Activated CD8-positive, alpha-beta T cell treated with anti-CD3 and anti-CD28 coated beads for 36 hours (primary cell): ENCODE measurements around the gene SPTAN1. TPM values are rescaled to one million over a fixed set of nuclear protein-coding genes. Genes with fewer than 3 reads are reported as not detected.
A peak's percentile ranks its signal among the peaks of the same experiment; 100 is the strongest.

ENCODE experiments used
- ATAC-seq: fragments of 200-7000 bp; cut with Tn5 transposase; one replicate; pipeline ENCODE4 v1.10.0; 2021; ENCODE audit warnings: mild to moderate bottlenecking, moderate library complexity
- CTCF ChIA-PET: fragments of 350-600 bp; sonication (Branson Sonifier 250); formaldehyde crosslinking; loops from one replicate; lab custom pipeline; 2021; ENCODE audit warnings: antibody characterized with exemption; lab: Charles Lee
- POLR2A ChIA-PET: fragments of 350-600 bp; sonication (Branson Sonifier 250); formaldehyde crosslinking; loops from one replicate; lab custom pipeline; 2021; ENCODE audit warnings: antibody characterized with exemption; lab: Charles Lee
- DNase-seq: peaks from one replicate; pipeline ENCODE4 v3.0.0-alpha.2; 2020
- H3K27ac Mint-ChIP-seq: one replicate; pipeline ENCODE4 v1.8.0; 2021; ENCODE audit warnings: mild to moderate bottlenecking, mixed read lengths
- H3K27me3 Mint-ChIP-seq: one replicate; pipeline ENCODE4 v1.8.0; 2021; ENCODE audit warnings: mixed read lengths
- H3K36me3 Mint-ChIP-seq: one replicate; pipeline ENCODE4 v1.8.0; 2021; ENCODE audit warnings: low read depth, mixed read lengths
- H3K4me1 Mint-ChIP-seq: one replicate; pipeline ENCODE4 v1.8.0; 2021; ENCODE audit warnings: low read depth, mixed read lengths
- H3K4me3 Mint-ChIP-seq: one replicate; pipeline ENCODE4 v1.8.0; 2021; ENCODE audit warnings: mild to moderate bottlenecking, moderate library complexity, mixed read lengths
- H3K9me3 Mint-ChIP-seq: one replicate; pipeline ENCODE4 v1.8.0; 2021; ENCODE audit warnings: mixed read lengths
- CTCF ChIP-seq: fragments of 200-600 bp; IDR thresholded peaks from one replicate; pipeline ENCODE4 v1.8.0; 2022; ENCODE audit warnings: antibody characterized with exemption, mild to moderate bottlenecking
- intact Hi-C: fragments of 100-400 bp; cut with micrococcal nuclease; formaldehyde crosslinking; loops from one replicate; pipeline ENCODE4 v1.10.0; 2022
- total RNA-seq, 2 experiments: library from RNA; stranded (reverse); gene quantifications; one replicate each; pipeline ENCODE4 v1.2.3, GENCODE V29; 2021

SPTAN1 gene
- total RNA-seq, 2 experiments from 2014 or later, result 178 to 183 TPM

GRCh38 chr9:128553728-128554127 lies 1.3 kb downstream of the SPTAN1 start:
- no peaks in the 10 kb centered on the region for H3K36me3 Mint-ChIP-seq
- no peaks in the 10 kb centered on the region for H3K27me3 Mint-ChIP-seq
- H3K4me1 Mint-ChIP-seq, result peaks cover 51% of the 10 kb centered on the region
- no peak for ATAC-seq
- DNase-seq, result no peak
- H3K27ac Mint-ChIP-seq, result no peak overlapping the region
- intact Hi-C loops, result loop anchor here (5.0 kb wide), 1 partner anchor 51 kb away; the partner anchor contains the start of gene GLE1
- ChIA-PET POLR2A (interaction anchor here (1.1 to 4.3 kb wide), 11 partner anchors 8 to 395 kb away, joined by 3 to 36 read pairs (median 9); partner anchors contain the start of genes SET and ZDHHC12), CTCF (interaction anchor here (0.8 to 1.5 kb wide), 2 partner anchors 13 to 213 kb away, joined by 3 read pairs; no protein-coding TSS in a partner anchor)
- TF ChIP-seq CTCF, result no peak
- H3K4me3 Mint-ChIP-seq, result no peak overlapping the region
- no peaks in the 10 kb centered on the region for H3K9me3 Mint-ChIP-seq

GRCh38 chr9:128554155-128554862 lies 1.9 kb downstream of the SPTAN1 start:
- no peak for TF ChIP-seq CTCF
- Mint-ChIP-seq H3K27ac (no peak overlapping the region), H3K9me3 (no peaks in the 10 kb centered on the region), H3K4me3 (no peak overlapping the region), H3K4me1 (peaks cover 55% of the 10 kb centered on the region), H3K27me3 (no peaks in the 10 kb centered on the region), H3K36me3 (peaks cover 2% of the 10 kb centered on the region)
- ATAC-seq (no peak), DNase-seq (peak; percentile 57)
- intact Hi-C loops, result loop anchor here (5.0 kb wide), 1 partner anchor 52 kb away; the partner anchor contains the start of gene GLE1
- POLR2A ChIA-PET, result interaction anchor here (1.1 to 4.3 kb wide), 7 partner anchors 8 to 170 kb away, joined by 3 to 36 read pairs (median 10); partner anchors contain the start of genes SET and ZDHHC12
- CTCF ChIA-PET, result interaction anchor here (0.8 to 1.5 kb wide), 2 partner anchors 14 to 213 kb away, joined by 3 read pairs; no protein-coding TSS in a partner anchor

GRCh38 chr9:128555180-128555721 lies 2.9 kb downstream of the SPTAN1 start:
- no peak for TF ChIP-seq CTCF
- Mint-ChIP-seq H3K27me3 (no peaks in the 10 kb centered on the region), H3K27ac (no peak overlapping the region), H3K4me3 (no peak overlapping the region), H3K9me3 (no peaks in the 10 kb centered on the region), H3K4me1 (peaks cover 46% of the 10 kb centered on the region), H3K36me3 (peaks cover 2% of the 10 kb centered on the region)
- ChIA-PET CTCF (interaction anchor here (1.5 kb wide), 1 partner anchor 15 kb away, joined by 3 read pairs; no protein-coding TSS in a partner anchor), POLR2A (interaction anchor here (2.6 to 4.3 kb wide), 2 partner anchors 14 to 134 kb away, joined by 10 to 36 read pairs; partner anchors contain the start of gene SET)
- intact Hi-C loops, result no loop called here
- no peak for ATAC-seq
- DNase-seq, result no peak

- ChIA-PET CTCF (no interaction called here), POLR2A (interaction anchor here (0.5 kb wide), 1 partner anchor 119 kb away, joined by 3 read pairs; no protein-coding TSS in a partner anchor)
- H3K27me3 Mint-ChIP-seq, result no peaks in the 10 kb centered on the region
- peaks cover 37% of the 10 kb centered on the region for H3K4me1 Mint-ChIP-seq
- DNase-seq, result no peak
- H3K27ac Mint-ChIP-seq, result no peak overlapping the region
- no peak for TF ChIP-seq CTCF
- H3K9me3 Mint-ChIP-seq, result no peaks in the 10 kb centered on the region
- no peak overlapping the region for H3K4me3 Mint-ChIP-seq
- H3K36me3 Mint-ChIP-seq, result peaks cover 2% of the 10 kb centered on the region
- no peak for ATAC-seq
- intact Hi-C loops, result no loop called here
These were observed 3.9 kb downstream of the SPTAN1 start for GRCh38 chr9:128556276-128556675.
